ENCODE measurements around the gene THNSL1. TPM values are rescaled to one million over a fixed set of nuclear protein-coding genes. Genes with fewer than 3 reads are reported as not detected.
"Not testable (repeated sequence)": the region's sequence is repeated elsewhere in the genome, so short reads cannot be mapped to it uniquely, and the experiment has no call there.

Gene THNSL1
- total RNA-seq, 1 experiment from 2014 or later: 2.9 TPM

DNA sequence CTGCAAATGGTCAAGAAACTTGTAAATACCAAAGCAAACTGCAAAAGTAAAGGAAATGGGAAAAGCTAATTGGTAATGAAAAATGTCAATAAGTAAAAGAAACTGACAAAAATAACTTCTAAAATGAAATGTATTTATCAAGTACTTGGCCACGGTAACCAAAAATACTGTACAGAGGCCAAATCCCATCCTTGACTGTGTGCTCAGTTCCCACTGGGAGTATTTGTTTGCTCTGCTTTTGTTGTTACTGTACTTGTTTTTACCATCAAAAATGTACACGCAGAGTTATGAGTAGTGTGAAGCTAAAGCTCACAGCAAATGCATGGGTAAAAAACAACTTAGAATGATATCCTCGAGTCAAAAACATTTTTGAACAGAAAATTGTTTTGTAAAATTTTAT, 31.5 kb upstream of the THNSL1 start:
- Histone ChIP-seq H3K27me3 (replicated peaks) (no peaks in the 10 kb centered on the region), H3K4me1 (replicated peaks) (no peaks in the 10 kb centered on the region), H3K9me3 (replicated peaks) (no peaks in the 10 kb centered on the region), H3K36me3 (no peaks in the 10 kb centered on the region), H3K4me3 (no peak overlapping the region), H3K27ac (no peak overlapping the region)
- DNase-seq (ENCODE audit: low read depth in 1 of 2, low spot score in 2 of 2): no peak

DNA sequence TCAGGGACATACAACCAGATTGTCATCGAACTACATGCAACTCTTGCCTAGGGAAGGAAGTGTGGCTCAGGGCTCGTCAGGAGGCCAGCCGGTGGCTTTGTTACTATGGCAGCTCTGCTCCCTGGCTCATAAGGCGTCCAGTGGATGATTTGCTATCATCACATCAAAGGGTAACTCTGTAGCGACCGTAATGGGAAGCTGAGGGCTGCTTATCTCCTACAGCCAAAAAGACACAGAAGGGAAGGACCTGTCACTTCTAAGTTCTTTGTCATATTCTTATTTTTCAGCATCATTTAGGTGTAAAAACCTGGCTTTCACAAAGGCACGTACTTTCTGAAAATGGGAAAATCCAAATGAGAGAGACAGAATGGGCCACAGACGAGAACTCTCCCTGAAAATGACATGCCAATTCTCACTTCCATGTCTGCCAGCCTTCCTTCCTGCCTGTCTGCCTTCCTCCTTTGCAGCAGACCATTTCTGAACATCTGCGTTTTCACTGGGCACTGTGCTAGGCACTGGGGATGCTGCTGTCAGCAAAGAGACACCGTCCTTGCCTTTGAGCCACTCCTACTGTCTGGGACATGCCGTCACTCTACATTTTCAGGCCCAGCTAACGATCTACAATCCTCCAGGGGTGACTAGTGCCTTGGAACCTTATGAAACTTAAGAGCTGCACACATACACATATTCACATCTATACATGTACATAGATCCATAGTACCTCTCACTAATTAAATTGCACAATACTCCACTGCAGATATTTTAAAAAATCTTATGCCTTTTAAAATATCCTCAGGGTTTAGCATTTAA, 27.4 kb upstream of the THNSL1 start:
- Histone ChIP-seq H3K4me1 (replicated peaks) (no peaks in the 10 kb centered on the region), H3K27me3 (replicated peaks) (no peaks in the 10 kb centered on the region), H3K36me3 (no peaks in the 10 kb centered on the region), H3K4me3 (no peak overlapping the region), H3K9me3 (replicated peaks) (no peaks in the 10 kb centered on the region), H3K27ac (no peak overlapping the region)
- DNase-seq (ENCODE audit: low read depth in 1 of 2, low spot score in 2 of 2): no peak

DNA sequence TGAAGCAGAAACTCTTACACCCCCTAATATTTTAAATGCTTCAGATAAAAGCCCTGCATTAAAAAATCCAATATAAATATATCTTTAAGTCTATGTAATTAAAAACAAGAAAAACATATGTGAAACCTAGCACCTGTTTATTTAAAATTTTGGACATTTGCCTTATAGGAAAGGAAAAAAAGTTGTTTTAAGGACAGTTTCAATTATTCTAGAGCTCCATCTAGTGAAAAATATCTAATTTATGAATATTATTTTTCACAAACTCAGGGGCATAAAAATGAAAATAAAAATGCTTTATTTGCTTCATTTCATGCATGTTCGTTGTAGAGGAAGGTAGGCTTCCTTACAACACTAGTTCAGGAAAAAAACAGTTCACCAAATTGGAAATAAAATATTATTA, 26.5 kb upstream of the THNSL1 start:
- no peaks in the 10 kb centered on the region for H3K36me3 ChIP-seq
- no peak overlapping the region for H3K27ac ChIP-seq
- no peak overlapping the region for H3K4me3 ChIP-seq
- H3K9me3 ChIP-seq (replicated peaks): no peaks in the 10 kb centered on the region
- no peak for DNase-seq (ENCODE audit: low read depth in 1 of 2, low spot score in 2 of 2)
- no peaks in the 10 kb centered on the region for H3K4me1 ChIP-seq (replicated peaks)
- no peaks in the 10 kb centered on the region for H3K27me3 ChIP-seq (replicated peaks)

DNA sequence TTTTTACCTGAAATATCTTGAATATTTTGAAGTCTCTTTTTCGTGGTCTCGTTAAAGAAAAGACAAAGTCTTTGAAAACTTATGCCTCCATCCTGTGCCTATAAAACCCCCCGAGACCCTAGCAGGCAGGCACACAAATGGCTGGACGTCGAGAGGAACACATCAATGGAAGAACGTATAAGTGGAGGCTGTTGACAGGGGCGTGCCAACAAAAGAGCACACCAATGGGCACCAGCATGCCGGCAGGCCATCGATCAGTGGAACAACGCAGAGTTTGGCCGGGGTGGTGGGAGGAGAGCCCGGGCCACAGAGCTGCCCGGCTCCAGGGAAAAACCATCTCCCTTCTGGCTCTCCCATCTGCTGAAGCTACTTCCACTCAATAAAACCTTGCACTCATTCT, 25.1 kb upstream of the THNSL1 start:
- Histone ChIP-seq H3K36me3 (no peaks in the 10 kb centered on the region), H3K4me3 (no peak overlapping the region), H3K9me3 (replicated peaks) (no peaks in the 10 kb centered on the region), H3K27me3 (replicated peaks) (no peaks in the 10 kb centered on the region), H3K27ac (no peak overlapping the region), H3K4me1 (replicated peaks) (no peaks in the 10 kb centered on the region)
- no peak for DNase-seq (ENCODE audit: low read depth in 1 of 2, low spot score in 2 of 2)

DNA sequence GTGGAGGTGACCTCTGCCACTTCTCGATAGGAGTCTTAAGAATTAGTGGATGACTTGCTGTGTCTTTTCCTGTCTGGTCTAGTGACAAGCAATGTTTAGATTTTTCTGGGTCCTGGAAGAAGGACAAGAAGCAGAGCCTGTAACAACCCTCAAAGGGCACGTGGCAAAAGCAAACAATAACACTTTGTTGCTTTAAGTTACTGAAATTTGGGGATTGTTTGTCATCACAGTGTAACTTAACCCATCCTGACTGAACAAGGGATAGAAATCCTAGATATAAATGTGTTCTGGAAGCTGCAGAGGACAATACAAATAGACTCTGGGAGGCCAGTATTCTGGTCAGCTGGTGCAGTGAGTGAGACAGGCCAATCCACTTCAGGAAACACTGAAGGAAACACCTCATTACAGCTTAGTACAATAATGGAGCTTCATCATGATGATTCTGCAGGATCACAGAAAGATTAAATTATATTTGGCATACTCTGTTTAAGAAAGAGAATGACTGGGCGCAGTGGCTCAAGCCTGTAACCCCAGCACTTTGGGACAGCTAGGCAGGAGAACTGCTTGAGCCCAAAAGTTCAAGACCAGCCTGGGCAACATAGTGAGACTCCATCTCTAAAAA, 23.8 kb upstream of the THNSL1 start:
- no peaks in the 10 kb centered on the region for H3K36me3 ChIP-seq
- H3K9me3 ChIP-seq (replicated peaks): no peaks in the 10 kb centered on the region
- no peak overlapping the region for H3K27ac ChIP-seq
- H3K27me3 ChIP-seq (replicated peaks): no peaks in the 10 kb centered on the region
- H3K4me1 ChIP-seq (replicated peaks): no peaks in the 10 kb centered on the region
- no peak for DNase-seq (ENCODE audit: low read depth in 1 of 2, low spot score in 2 of 2)
- H3K4me3 ChIP-seq: no peak overlapping the region

DNA sequence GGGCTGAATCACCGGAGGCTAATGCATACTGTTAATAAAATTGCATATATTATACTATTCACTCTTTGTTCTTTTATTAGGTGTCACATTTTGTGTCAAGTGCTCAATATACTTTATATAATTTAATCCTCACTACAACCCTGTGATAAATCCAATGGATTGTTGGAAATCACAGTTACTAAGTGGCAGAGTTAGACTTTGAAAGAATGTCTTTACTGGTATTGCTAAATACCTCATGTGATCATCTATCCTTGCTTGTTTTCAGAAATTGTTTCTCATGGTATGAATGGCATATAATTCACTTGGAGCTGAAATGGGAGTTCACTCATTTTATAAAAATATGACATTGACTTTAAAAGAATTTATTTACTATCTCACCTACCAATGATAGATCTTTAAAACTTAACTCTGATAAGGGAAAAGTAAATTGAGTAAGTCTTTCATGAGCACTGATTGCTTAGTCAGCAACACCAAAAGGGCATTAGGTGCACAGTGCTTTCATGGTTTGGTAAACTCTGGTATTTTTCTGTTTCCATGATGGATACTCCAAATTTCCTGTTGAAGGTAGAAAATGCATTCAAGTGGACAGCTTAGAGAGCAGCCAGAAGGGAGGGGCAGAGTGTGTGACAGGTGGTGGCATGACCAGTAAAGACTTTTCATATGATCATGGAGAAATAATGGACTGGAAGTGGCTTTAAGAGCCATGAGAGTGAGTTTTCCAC, 23.0 kb upstream of the THNSL1 start:
- DNase-seq (ENCODE audit: low read depth in 1 of 2, low spot score in 2 of 2): no peak
- H3K27ac ChIP-seq: no peak overlapping the region
- H3K27me3 ChIP-seq (replicated peaks): no peaks in the 10 kb centered on the region
- no peaks in the 10 kb centered on the region for H3K9me3 ChIP-seq (replicated peaks)
- no peak overlapping the region for H3K4me3 ChIP-seq
- H3K4me1 ChIP-seq (replicated peaks): no peaks in the 10 kb centered on the region
- no peaks in the 10 kb centered on the region for H3K36me3 ChIP-seq

DNA sequence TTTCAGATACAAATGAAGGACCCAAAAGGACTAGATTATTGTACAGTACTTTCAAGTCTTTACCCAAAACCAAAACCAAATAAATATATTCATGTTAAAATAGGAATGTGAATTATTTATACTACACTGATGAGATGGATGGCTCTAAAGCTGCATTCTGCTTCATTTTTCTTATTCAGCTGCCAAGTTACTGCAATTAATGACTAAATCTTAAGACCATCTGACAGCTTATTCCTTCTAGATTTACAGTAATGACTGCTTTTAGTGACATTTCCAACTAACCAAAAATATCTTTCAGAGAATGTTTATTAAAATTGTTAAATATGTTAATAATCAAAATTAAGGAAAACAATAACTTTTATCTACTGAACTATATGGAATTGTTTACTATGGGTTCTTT, 21.3 kb upstream of the THNSL1 start:
- Histone ChIP-seq H3K27ac (no peak overlapping the region), H3K9me3 (replicated peaks) (no peaks in the 10 kb centered on the region), H3K27me3 (replicated peaks) (no peaks in the 10 kb centered on the region), H3K36me3 (no peaks in the 10 kb centered on the region), H3K4me1 (replicated peaks) (no peaks in the 10 kb centered on the region), H3K4me3 (no peak overlapping the region)
- DNase-seq (ENCODE audit: low read depth in 1 of 2, low spot score in 2 of 2): no peak

DNA sequence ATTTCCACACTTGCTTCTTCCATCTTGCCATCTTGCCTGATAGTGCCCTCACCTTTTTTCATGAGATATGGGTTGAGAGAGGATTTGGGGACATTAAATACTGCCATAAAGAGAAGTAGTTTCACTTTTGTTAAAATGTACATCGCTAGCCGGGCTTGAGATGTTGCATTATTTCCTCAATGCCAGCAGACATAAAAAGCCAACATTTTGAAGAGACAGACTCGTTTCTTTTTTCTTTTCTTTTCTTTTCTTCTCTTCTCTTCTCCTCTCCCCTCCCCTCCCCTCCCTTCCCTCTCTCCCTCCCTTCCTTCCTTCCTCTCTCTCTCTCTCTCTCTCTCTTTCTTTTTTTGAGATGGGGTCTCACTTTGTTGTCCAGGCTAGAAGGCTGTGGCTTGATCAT, 18.4 kb upstream of the THNSL1 start:
- Histone ChIP-seq H3K4me1 (replicated peaks) (no peaks in the 10 kb centered on the region), H3K9me3 (replicated peaks) (no peaks in the 10 kb centered on the region), H3K27me3 (replicated peaks) (no peaks in the 10 kb centered on the region), H3K4me3 (no peak overlapping the region), H3K27ac (no peak overlapping the region), H3K36me3 (no peaks in the 10 kb centered on the region)
- DNase-seq (ENCODE audit: low read depth in 1 of 2, low spot score in 2 of 2): no peak

DNA sequence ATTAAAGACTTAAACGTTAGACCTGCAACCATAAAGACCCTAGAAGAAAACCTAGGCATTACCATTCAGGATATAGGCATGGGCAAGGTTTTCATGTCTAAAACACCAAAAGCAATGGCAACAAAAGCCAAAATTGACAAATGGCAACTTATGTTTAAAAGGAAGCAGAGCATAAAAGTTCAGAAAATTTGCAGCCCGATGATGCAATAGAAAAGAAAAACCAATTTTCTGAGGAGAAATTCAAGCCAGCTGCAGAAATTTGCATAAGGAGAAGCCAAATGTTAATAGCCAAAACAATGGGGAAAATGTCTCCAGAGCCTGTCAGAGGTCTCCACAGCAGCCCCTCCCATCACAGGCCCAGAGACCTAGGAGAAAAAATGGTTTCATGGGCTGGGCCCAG, 4.8 kb upstream of the THNSL1 start:
- not testable (repeated sequence) for H3K27me3 ChIP-seq (replicated peaks); DNase-seq (ENCODE audit: low read depth in 1 of 2, low spot score in 2 of 2); H3K27ac ChIP-seq; H3K4me3 ChIP-seq; H3K9me3 ChIP-seq (replicated peaks); H3K4me1 ChIP-seq (replicated peaks); H3K36me3 ChIP-seq

DNA sequence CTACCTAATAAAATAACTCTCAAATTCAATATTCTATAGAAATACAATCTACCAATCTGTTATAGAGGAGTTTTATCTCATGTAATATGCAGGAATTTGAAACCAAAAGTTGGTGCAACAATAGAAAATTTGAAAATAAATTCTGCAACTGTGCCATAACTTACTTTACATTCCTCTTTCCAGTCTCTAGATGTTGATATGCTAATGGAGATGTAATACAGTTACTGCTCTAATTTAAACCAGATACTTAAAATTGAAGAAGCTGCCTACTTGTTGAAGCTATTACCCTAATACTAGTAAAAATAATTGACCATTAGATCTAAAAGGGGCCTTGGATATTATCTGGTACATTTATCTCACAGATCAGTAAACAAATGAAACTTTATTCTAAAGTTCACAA, 1.8 kb upstream of the THNSL1 start:
- H3K27me3 ChIP-seq (replicated peaks): no peaks in the 10 kb centered on the region
- peaks cover 5% of the 10 kb centered on the region for H3K4me1 ChIP-seq (replicated peaks)
- no peak overlapping the region for H3K4me3 ChIP-seq
- no peak for DNase-seq (ENCODE audit: low read depth in 1 of 2, low spot score in 2 of 2)
- H3K9me3 ChIP-seq (replicated peaks): no peaks in the 10 kb centered on the region
- H3K36me3 ChIP-seq: no peaks in the 10 kb centered on the region
- H3K27ac ChIP-seq: no peak overlapping the region

DNA sequence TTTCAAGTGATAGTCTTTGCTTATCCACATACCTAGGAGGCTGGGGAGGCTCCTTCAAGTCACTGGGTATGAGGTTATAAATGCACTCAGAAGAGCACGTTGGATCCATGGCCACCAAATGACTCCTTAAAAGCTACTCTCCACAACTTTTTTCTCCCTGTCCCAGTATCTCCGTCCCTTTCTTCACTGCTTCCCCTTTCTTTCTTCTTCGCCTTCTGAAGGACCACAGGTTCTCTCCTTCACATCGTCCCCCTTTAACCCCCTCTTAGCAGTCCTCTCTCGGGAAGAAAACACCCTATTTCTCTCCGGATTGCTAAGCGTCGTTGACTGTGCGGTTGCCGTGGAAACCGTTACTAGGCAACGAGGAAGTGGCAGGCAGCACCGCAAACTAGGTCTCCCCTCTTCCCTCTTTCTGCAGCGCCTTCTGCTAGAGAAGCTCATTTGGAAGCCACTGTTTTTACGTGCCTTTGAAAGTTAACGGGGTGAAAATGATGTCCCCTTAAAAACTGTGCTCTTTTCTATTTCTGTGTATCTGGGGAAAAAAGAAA, 510 bp upstream of the THNSL1 start, which contains the start of gene ENKUR:
TSS of gene ENKUR (minus strand) at position 331 of the 548 bp plus-strand sequence. CDS start at position 109, 222 bp downstream.
- peak; percentile 91 to 98 for DNase-seq (ENCODE audit: low read depth in 1 of 2, low spot score in 2 of 2)
- Histone ChIP-seq H3K27me3 (replicated peaks) (no peaks in the 10 kb centered on the region), H3K4me3 (peak within 1 kb of the TSS; percentile 49), H3K27ac (peak within 1 kb of the TSS; percentile 61), H3K9me3 (replicated peaks) (no peaks in the 10 kb centered on the region), H3K36me3 (no peaks in the 10 kb centered on the region), H3K4me1 (replicated peaks) (peaks cover 5% of the 10 kb centered on the region)

DNA sequence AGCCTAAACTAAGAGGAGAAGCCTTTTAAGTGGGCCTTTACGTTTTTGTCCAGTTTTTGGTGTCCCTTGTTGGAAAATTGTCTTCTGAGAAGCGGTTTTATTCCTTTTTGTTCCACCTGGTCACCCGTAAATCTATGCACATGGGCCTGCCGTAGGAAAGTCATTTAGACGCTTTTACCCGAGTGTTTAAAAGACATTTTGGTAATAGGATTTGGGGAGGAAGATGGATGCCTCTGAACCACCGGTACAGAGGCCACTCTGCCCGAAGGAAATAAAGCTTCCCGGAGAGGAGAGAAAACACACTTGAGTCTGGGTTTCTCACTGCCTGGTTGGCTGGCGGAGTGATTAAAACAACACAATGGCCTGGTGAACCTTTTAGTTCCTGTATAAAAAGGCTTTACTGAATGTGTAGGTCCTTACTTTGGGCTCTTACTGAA, 760 bp downstream of the THNSL1 start:
- H3K4me1 ChIP-seq (replicated peaks): peaks cover 5% of the 10 kb centered on the region
- H3K4me3 ChIP-seq: peak overlapping the region; percentile 49
- no peaks in the 10 kb centered on the region for H3K9me3 ChIP-seq (replicated peaks)
- no peaks in the 10 kb centered on the region for H3K36me3 ChIP-seq
- no peaks in the 10 kb centered on the region for H3K27me3 ChIP-seq (replicated peaks)
- peak overlapping the region; percentile 61 for H3K27ac ChIP-seq
- DNase-seq (ENCODE audit: low read depth in 1 of 2, low spot score in 2 of 2): no peak

DNA sequence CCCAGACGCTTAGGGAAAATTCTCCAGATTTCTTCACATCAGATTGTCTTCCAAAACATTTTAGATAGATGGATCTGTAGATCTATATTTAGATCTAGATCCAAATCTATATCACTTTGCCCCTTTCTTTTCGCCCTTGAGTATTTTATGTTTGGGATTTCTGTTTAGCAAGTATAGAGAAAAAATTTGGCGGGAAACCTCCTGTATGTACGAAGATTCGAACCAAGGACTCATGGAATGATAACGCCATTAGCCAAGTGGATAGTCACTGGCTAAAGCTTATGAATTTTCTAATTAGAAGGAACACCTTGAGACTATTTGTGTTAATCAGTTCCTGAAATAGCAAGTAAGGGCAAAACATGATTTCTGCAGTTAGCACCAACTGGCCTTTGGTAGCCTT, 1.2 kb downstream of the THNSL1 start:
- Histone ChIP-seq H3K27ac (no peak overlapping the region), H3K4me1 (replicated peaks) (peaks cover 5% of the 10 kb centered on the region), H3K4me3 (no peak overlapping the region), H3K9me3 (replicated peaks) (no peaks in the 10 kb centered on the region), H3K36me3 (no peaks in the 10 kb centered on the region), H3K27me3 (replicated peaks) (no peaks in the 10 kb centered on the region)
- DNase-seq (ENCODE audit: low read depth in 1 of 2, low spot score in 2 of 2): no peak

DNA sequence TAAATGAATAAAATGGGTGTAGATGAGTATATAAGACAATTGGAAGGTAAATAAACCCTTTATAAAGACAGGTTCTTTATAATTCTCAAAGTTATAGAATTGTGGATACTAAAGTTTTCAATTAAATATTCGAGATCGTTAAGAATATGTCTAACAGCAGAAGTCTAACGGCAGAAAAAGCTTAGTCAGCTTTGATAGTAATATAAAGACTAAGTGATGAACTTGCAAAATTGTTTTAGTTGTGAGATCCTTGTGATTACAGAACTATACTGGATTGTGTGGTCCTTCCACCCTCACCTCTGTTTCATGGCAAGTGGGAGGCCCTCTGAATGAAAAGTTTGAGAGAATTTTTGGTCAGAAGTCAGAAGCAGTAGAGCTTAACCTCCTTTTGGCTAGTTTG, 2.3 kb downstream of the THNSL1 start:
- Histone ChIP-seq H3K4me3 (no peak overlapping the region), H3K27me3 (replicated peaks) (no peaks in the 10 kb centered on the region), H3K4me1 (replicated peaks) (peaks cover 5% of the 10 kb centered on the region), H3K27ac (no peak overlapping the region), H3K36me3 (no peaks in the 10 kb centered on the region), H3K9me3 (replicated peaks) (no peaks in the 10 kb centered on the region)
- DNase-seq (ENCODE audit: low read depth in 1 of 2, low spot score in 2 of 2): no peak
